ENCODE results near the gene ST3GAL2.
"Not testable (repeated sequence)": the region's sequence is repeated elsewhere in the genome, so short reads cannot be mapped to it uniquely, and the experiment has no call there.

ST3GAL2 gene

DNA sequence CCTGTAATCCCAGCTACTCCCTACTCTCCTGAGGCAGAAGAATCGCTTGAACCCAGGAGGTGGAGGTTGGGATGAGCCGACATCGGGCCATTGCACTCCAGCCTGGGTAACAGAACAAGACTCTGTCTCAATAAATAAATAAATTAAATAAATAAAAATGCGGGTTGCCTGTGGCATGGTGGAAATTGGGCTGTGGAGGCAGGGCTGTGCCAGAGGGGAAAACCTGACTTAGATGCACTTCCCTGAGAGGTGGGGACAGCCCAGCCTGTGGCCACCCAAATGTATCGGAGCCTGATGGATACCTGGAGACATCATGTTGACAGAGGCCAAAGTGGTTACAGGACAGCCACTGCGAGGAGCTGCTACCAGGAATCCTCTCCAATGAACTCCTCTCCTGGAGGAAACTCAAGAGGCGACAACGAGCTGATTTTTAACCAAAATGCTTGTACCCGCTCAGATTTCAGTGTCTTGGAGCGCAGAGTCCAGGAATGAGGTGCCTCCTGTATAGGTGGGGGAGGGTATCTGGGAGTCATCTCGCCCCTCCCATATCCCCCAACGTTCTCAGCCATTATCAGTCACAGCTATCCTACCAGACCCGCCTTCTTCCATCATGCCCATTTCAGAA is 59.9 kb downstream of the ST3GAL2 start:
- H3K4me3 Mint-ChIP-seq = peak overlapping the region; percentile 99
- peak overlapping the region; percentile 34 for H3K27ac Mint-ChIP-seq
- peaks cover 23% of the 10 kb centered on the region for H3K4me1 Mint-ChIP-seq (ENCODE audit: low read depth)
- no peaks in the 10 kb centered on the region for H3K9me3 Mint-ChIP-seq (ENCODE audit: low read depth)
- H3K27me3 Mint-ChIP-seq = no peaks in the 10 kb centered on the region
- peaks cover 6% of the 10 kb centered on the region for H3K36me3 Mint-ChIP-seq

DNA sequence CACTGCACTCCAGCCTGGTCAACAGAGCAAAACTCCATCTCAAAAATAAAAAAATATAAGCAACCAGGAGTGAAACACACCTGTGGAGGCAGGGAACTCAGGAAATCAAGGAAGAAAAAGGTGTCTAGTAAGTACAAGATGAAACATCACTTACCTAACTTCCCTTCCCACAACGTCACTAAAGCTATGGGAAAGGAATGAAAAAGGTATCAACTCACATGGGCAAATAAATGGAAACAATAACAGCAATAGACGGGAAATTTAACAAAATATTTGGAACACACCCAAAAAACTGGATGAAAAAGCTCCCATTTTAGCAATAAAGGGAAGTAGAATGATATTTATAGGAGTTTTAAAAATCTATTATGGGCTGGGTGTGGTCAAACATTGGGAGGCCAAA is 61.1 kb downstream of the ST3GAL2 start:
- H3K27me3 Mint-ChIP-seq = no peaks in the 10 kb centered on the region
- H3K9me3 Mint-ChIP-seq (ENCODE audit: low read depth) = no peaks in the 10 kb centered on the region
- peaks cover 8% of the 10 kb centered on the region for H3K36me3 Mint-ChIP-seq
- H3K4me3 Mint-ChIP-seq = peak overlapping the region; percentile 64
- peaks cover 26% of the 10 kb centered on the region for H3K4me1 Mint-ChIP-seq (ENCODE audit: low read depth)
- H3K27ac Mint-ChIP-seq = peak overlapping the region; percentile 76

DNA sequence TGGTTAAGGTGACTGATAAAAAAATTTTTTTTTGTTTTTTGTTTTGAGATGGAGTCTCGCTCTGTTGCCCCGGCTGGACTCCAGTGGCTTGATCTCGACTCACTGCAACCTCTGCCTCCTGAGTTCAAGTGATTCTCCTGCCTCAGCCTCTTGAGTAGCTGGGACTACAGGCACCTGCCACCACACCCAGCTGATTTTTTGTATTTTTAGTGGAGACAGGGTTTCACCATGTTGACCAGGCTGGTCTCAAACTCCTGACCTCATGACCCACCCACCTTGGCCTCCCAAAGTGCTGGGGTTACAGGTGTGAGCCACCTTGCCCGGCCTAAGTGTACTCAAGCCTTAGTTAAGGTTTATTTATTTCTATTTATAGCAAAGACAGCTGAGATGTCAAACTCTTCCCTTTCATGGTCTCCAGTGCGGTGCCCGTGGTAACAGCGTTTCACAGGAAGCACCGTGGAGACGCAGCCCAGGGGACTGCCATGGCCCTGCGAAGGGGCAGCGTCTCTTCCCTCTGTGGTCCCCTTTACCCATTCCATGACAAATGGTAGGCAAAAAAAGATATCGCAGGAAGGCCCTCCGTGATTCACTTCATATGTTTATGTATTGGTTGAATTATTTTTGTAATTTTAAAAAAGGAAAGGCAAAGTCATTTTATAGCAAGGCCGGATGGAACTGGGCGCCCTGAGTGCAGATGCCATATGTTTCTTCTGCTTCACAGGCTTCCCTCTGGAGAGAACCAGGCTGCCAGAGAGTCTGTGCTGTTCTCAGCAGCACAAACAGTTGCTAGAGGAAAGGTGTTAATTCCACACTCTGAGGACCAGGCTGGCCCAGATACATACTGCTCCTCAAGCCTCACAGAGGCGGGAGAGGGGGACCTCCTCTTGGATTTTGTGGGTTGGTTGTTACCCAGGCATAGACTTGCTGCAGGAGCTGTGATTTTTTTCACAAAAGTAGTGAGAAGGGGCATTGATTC is 63.0 kb downstream of the ST3GAL2 start:
- peak overlapping the region; percentile 79 for H3K27ac Mint-ChIP-seq
- H3K4me3 Mint-ChIP-seq = no peak overlapping the region
- no peaks in the 10 kb centered on the region for H3K9me3 Mint-ChIP-seq (ENCODE audit: low read depth)
- H3K36me3 Mint-ChIP-seq = peaks cover 11% of the 10 kb centered on the region
- no peaks in the 10 kb centered on the region for H3K27me3 Mint-ChIP-seq
- H3K4me1 Mint-ChIP-seq (ENCODE audit: low read depth) = peaks cover 24% of the 10 kb centered on the region

DNA sequence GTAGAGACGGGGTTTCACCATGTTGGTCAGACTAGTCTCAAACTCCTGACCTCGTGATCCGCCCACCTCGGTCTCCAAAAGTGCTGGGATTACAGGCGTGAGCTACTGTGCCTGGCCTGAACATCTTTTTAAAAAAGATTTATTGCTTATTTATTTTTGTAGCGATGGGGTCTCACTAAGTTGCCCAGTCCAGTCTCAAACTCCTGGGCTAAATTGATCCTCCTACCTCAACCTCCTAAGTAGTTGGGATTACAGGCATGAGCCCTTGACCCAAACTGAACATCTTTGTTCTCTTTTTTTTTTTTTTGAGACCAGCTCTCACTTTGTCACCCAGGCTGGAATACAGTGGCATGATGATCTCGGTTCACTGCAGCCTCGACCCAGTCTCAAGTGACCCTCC is 64.7 kb downstream of the ST3GAL2 start:
- H3K27ac Mint-ChIP-seq = no peak overlapping the region
- H3K4me3 Mint-ChIP-seq = no peak overlapping the region
- H3K27me3 Mint-ChIP-seq = no peaks in the 10 kb centered on the region
- H3K4me1 Mint-ChIP-seq (ENCODE audit: low read depth) = peaks cover 24% of the 10 kb centered on the region
- no peaks in the 10 kb centered on the region for H3K9me3 Mint-ChIP-seq (ENCODE audit: low read depth)
- H3K36me3 Mint-ChIP-seq = peaks cover 11% of the 10 kb centered on the region

DNA sequence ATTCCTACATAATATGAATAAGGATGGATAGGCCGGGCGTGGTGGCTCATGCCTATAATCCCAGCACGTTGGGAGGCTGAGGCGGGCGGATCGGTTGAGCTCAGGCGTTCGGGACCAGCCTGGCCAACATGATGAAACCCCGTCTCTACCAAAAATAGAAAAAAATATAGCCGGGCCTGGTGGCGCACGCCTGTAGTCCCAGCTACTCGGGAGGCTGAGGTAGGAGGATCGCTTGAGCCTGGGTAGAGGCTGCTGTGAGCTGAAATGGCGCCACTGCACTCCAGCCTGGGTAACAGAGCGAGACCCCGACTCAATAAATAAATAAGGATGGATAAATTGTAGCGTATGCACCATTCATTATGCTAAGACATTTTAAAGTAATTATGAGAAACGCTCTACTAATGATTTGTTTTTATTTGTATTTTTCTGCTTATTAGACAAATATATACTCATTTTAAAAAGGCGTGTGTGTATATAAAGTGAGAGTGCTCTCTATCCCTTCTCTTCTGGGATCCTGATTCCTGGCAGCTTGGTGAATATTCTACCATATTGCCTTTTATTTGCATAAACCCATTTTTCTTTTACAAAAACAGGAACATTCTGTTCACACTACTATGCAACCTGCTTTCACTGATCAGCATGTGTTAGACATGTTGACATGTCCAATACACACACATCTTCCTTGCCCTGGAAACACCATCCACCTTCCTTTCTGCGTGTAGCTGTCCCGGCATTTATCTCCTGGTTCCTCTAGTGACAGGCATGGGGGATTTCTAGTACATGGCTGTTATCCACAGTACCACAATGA is 65.8 kb downstream of the ST3GAL2 start:
- H3K4me3 Mint-ChIP-seq = no peak overlapping the region
- peaks cover 13% of the 10 kb centered on the region for H3K36me3 Mint-ChIP-seq
- no peaks in the 10 kb centered on the region for H3K9me3 Mint-ChIP-seq (ENCODE audit: low read depth)
- H3K4me1 Mint-ChIP-seq (ENCODE audit: low read depth) = peaks cover 22% of the 10 kb centered on the region
- peak overlapping the region; percentile 46 for H3K27ac Mint-ChIP-seq
- H3K27me3 Mint-ChIP-seq = no peaks in the 10 kb centered on the region

DNA sequence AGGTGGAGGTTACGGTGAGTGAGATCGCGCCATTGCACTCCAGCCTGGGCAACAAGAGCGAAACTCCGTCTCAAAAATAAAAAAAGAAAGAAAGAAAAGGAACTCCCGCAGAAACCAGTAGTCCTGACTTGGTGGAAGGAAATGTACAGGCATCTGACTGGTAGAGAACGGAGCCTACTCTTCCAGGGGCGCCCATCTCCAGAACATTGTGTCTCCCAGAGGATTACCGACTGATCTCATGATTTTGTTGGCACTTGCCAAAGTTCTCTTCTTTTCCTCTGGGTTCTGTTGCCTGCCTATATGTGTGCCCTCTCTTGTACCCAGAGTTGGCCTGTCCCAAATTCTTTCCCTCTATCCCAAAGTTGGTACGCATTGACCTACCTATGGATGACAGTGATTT is 68.0 kb downstream of the ST3GAL2 start:
- peaks cover 15% of the 10 kb centered on the region for H3K4me1 Mint-ChIP-seq (ENCODE audit: low read depth)
- peaks cover 7% of the 10 kb centered on the region for H3K36me3 Mint-ChIP-seq
- no peak overlapping the region for H3K27ac Mint-ChIP-seq
- H3K9me3 Mint-ChIP-seq (ENCODE audit: low read depth) = no peaks in the 10 kb centered on the region
- no peaks in the 10 kb centered on the region for H3K27me3 Mint-ChIP-seq
- H3K4me3 Mint-ChIP-seq = no peak overlapping the region

DNA sequence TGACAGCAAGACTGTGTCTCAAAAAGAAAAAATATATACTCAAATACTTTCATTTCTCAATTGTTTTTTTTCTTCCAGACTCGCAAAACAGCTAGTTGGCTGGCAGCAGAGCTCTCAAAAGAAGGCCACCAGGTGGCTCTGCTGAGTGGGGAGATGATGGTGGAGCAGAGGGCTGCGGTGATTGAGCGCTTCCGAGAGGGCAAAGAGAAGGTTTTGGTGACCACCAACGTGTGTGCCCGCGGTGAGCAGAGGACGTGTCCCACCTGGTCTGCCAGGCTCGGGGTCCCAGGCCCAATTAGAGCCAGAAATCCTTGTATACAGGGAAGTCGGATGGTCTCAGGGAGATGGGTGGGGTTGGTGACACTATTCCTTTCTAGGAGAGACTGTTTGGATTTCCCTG is 68.8 kb downstream of the ST3GAL2 start:
- H3K9me3 Mint-ChIP-seq (ENCODE audit: low read depth); H3K27me3 Mint-ChIP-seq; H3K4me3 Mint-ChIP-seq; H3K36me3 Mint-ChIP-seq; H3K27ac Mint-ChIP-seq: not testable (repeated sequence)
- peaks cover 14% of the 10 kb centered on the region for H3K4me1 Mint-ChIP-seq (ENCODE audit: low read depth)

DNA sequence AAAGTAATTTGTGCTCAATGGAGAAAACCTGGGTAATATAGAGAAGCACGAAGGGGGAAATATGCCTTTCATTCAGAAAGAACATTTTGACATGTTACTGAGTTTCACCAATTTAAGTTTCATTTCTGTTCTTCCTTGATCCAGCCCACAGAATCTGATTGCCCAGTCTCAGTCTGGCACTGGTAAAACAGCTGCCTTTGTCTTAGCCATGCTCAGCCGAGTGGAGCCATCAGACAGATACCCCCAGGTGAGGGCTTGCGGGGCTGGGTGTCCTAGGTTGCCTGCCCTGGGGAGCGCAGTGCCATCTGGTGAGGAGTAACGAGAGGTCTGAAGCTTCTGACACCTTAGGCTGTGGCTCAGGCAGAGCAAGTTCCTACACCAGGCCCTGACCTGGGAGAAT is 74.5 kb downstream of the ST3GAL2 start:
- Mint-ChIP-seq H3K4me3 (no peak overlapping the region), H3K27me3 (no peaks in the 10 kb centered on the region), H3K9me3 (ENCODE audit: low read depth) (no peaks in the 10 kb centered on the region), H3K27ac (no peak overlapping the region), H3K4me1 (ENCODE audit: low read depth) (peaks cover 2% of the 10 kb centered on the region), H3K36me3 (peaks cover 2% of the 10 kb centered on the region)

DNA sequence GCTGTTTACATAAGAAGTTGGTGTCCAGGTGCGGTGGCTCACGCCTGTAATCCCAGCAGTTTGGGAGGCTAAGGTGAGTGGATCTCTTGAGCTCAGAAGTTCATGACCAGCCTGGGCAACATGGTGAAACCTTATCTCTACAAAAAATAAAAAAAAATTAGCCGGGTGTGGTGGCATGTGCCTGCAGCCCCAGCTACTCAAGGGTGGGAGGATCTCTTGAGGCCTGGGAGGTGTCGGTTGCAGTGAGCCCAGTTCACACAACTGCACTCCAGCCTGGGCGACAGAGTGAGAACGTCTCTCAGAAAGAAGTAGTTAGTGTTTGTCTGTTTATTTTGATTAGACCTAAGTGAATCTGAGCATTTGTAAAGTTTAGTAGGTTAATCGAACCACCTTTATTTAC is 79.3 kb downstream of the ST3GAL2 start:
- no peaks in the 10 kb centered on the region for H3K9me3 Mint-ChIP-seq (ENCODE audit: low read depth)
- no peaks in the 10 kb centered on the region for H3K27me3 Mint-ChIP-seq
- no peaks in the 10 kb centered on the region for H3K4me1 Mint-ChIP-seq (ENCODE audit: low read depth)
- H3K27ac Mint-ChIP-seq = no peak overlapping the region
- H3K4me3 Mint-ChIP-seq = no peak overlapping the region
- peaks cover 7% of the 10 kb centered on the region for H3K36me3 Mint-ChIP-seq

DNA sequence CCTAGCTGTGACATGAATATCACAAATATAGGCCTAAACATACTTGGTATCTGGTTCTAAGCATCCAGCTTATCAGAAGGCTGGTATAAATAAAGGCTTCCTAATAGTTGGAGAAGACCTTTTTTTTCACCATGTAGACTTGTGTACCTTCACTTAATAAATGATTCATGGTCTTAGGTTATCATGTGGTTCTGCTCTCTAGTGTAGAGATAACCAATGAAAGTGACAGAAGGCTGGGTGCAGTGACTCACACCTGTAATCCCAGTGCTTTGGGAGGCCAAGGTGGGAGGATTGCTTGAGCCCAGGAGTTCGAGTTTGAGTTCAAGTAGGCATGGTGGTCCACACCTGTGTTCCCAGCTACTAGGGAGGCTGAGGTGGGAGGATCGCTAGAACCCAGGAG is 89.1 kb downstream of the ST3GAL2 start:
- peaks cover 10% of the 10 kb centered on the region for H3K36me3 Mint-ChIP-seq
- peak overlapping the region; percentile 54 for H3K4me3 Mint-ChIP-seq
- H3K9me3 Mint-ChIP-seq (ENCODE audit: low read depth) = no peaks in the 10 kb centered on the region
- H3K4me1 Mint-ChIP-seq (ENCODE audit: low read depth) = peaks cover 34% of the 10 kb centered on the region
- peak overlapping the region; percentile 66 for H3K27ac Mint-ChIP-seq
- H3K27me3 Mint-ChIP-seq = no peaks in the 10 kb centered on the region

DNA sequence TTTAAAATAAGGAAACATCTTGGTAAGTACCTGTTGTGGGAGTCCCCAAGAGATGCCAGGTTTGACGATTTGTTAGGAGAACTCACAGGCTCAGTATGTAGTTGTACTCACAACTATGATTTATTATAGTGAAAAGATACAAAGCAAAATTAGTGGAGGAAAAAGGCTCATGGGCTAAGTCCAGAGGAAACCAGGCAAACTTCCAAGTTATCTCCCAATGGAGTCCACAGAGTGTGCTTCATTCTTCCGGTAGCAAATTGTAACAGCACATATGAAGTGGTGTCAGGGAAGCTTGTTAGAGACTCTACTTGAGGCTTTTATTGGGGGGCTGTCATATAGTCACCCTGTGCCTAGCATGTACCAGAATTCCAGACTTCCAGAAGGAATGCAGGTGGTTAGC is 89.9 kb downstream of the ST3GAL2 start:
- Mint-ChIP-seq H3K36me3 (peaks cover 10% of the 10 kb centered on the region), H3K27me3 (no peaks in the 10 kb centered on the region), H3K27ac (peak overlapping the region; percentile 75), H3K4me3 (peak overlapping the region; percentile 54), H3K9me3 (ENCODE audit: low read depth) (no peaks in the 10 kb centered on the region), H3K4me1 (ENCODE audit: low read depth) (peaks cover 34% of the 10 kb centered on the region)

DNA sequence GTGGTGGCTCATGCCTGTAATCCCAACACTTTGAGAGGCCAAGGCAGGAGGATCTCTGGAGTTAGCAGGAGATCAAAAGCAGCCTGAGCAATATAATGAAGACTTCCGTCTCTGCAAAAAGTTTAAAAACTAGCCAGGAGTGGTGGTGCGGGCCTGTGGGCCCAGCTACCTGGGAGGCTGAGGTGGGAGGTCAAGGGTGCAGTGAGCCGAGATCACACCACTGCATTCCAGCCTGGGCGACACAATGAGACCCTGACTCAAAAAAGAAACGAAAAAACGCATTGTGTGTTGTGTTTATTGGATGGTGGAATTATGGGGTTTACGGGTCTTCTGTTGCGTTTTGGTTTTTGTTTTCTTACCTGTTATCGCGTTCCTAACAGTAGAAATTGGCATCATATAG is 93.1 kb downstream of the ST3GAL2 start:
- H3K4me1 Mint-ChIP-seq (ENCODE audit: low read depth) = peaks cover 31% of the 10 kb centered on the region
- peaks cover 7% of the 10 kb centered on the region for H3K36me3 Mint-ChIP-seq
- peak overlapping the region; percentile 91 for H3K27ac Mint-ChIP-seq
- peak overlapping the region; percentile 99 for H3K4me3 Mint-ChIP-seq
- H3K9me3 Mint-ChIP-seq (ENCODE audit: low read depth) = no peaks in the 10 kb centered on the region
- H3K27me3 Mint-ChIP-seq = no peaks in the 10 kb centered on the region

DNA sequence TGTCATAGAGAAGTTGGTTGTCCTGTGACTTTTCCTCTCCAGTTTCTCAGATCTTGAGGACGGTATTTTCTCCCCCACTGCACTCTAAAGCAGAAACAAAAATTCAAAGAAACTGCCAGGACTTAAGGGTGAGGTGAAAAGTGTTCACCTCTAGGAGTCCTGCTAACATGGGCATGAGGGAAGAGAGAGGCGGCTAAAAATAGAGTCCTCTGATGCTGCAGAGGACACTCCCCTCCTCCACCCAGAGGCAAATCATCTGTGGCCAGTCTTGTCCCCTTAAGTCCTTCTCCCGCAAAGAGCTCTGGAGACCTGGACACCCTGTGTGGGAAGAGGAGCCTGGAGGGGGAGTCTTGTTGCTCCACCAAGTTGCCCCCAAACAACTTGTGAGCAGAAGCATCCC is 96.9 kb downstream of the ST3GAL2 start:
- H3K9me3 Mint-ChIP-seq (ENCODE audit: low read depth) = no peaks in the 10 kb centered on the region
- H3K4me3 Mint-ChIP-seq = no peak overlapping the region
- peaks cover 3% of the 10 kb centered on the region for H3K4me1 Mint-ChIP-seq (ENCODE audit: low read depth)
- H3K27ac Mint-ChIP-seq = no peak overlapping the region
- peaks cover 2% of the 10 kb centered on the region for H3K36me3 Mint-ChIP-seq
- H3K27me3 Mint-ChIP-seq = no peaks in the 10 kb centered on the region

DNA sequence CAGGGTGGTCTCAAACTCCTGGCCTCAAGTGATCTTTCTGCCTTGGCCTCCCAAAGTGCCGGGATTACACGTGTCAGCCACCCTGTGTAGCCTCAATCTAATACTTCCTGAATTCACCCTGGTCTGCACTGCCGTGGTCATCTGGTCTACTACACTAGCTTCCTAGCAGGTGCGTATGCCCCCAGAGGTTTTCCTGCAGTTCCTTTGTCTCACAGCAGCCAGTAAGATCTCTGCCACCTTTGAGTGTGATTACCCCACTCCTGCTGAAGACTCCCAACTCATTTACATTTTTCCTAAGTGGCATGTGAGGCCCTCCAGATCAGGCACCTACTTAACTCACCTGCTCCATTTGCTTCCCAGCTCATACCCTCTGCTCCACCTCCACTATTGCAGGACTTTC is 97.3 kb downstream of the ST3GAL2 start:
- no peaks in the 10 kb centered on the region for H3K27me3 Mint-ChIP-seq
- no peak overlapping the region for H3K27ac Mint-ChIP-seq
- peaks cover 3% of the 10 kb centered on the region for H3K4me1 Mint-ChIP-seq (ENCODE audit: low read depth)
- H3K9me3 Mint-ChIP-seq (ENCODE audit: low read depth) = no peaks in the 10 kb centered on the region
- peaks cover 2% of the 10 kb centered on the region for H3K36me3 Mint-ChIP-seq
- no peak overlapping the region for H3K4me3 Mint-ChIP-seq

DNA sequence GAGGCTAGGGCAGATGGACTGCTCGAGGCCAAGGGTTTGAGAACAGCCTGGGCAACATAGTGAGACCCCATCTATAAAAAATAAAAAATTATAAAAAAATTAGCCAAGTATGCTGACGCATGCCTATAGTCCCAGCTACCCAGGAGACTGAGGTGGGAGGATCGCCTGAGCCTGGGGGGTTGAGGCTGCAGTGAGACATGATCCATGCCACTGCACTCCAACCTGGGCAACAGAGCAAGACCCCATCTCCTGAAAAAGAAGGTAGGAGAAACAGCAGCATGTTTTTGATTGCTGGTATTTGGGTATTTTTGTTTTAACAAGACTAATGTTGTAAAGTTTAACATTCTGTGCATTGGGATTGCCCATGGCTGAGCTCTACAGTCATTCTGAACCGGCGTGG is 101.1 kb downstream of the ST3GAL2 start:
- H3K4me1 Mint-ChIP-seq (ENCODE audit: low read depth) = no peaks in the 10 kb centered on the region
- H3K27me3 Mint-ChIP-seq = no peaks in the 10 kb centered on the region
- no peaks in the 10 kb centered on the region for H3K9me3 Mint-ChIP-seq (ENCODE audit: low read depth)
- H3K4me3 Mint-ChIP-seq = no peak overlapping the region
- H3K27ac Mint-ChIP-seq = no peak overlapping the region
- peaks cover 4% of the 10 kb centered on the region for H3K36me3 Mint-ChIP-seq
